ENCODE measurements around the gene SYCE3.
A peak's percentile ranks its signal among the peaks of the same experiment; 100 is the strongest.

The SYCE3 gene

GRCh38 chr22:50599816-50600455 lies 37.2 kb upstream of the SYCE3 start:
- DNase-seq: no peak

- DNase-seq: no peak
These were observed 34.4 kb upstream of the SYCE3 start for GRCh38 chr22:50597097-50597496.

DNA sequence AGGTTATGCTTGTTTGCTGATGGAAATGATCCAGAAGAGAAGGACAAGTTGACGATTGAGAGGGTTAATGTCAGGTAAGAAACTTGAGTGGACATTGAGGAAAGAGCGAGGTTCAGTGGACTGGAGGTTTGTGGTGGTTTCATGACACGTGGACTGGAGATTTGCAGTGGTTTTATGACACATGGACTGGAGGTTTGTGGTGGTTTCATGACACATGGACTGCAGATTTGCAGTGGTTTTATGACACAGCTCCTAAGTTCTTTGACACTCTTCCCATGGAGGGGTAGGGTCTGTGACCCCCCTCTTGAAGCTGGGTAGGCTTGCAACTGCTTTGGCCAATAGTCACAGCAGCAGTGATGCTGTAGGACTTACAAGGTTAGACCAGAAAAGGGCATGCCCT lies 32.5 kb upstream of the SYCE3 start:
- no peak for DNase-seq

DNA sequence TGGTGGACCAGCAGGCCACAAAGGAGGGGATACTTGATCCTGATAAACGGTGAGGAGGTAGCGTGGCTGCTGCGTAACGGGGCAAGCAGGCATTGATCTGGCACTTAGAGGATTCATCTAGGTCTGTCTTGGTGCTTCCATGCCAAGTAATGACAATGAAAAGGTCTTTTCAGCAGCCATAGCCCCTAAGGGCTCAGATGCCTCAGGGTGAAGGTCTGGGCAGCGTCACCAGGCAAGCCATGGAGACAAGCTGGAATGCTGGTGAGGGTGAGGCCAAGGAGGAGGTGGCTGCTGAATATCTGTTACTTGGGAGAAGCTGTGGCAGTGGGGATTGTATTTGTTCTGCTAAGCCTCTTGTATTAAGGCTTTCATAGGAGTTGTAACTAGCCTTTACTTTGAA lies 24.7 kb upstream of the SYCE3 start:
- DNase-seq: no peak

DNA sequence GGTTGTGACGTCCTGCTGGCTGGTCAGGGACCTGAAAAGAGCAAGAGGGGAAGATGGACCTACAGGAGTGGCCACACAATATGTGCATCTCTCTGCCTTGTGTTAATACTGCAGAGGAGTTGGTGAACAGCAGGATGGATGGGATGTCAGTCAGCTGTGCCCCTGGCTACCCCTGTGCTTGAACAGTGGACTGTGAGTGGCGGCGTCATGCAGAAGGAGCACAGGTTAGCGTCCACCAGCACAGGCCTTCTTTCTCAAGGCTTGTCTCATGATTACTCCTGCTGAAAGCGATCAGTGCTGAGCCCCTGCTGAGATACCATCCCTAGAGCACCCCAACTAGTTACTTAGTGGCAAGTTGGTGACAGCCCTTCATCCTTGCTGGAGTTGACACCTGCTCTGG lies 23.7 kb upstream of the SYCE3 start:
- DNase-seq: no peak

DNA sequence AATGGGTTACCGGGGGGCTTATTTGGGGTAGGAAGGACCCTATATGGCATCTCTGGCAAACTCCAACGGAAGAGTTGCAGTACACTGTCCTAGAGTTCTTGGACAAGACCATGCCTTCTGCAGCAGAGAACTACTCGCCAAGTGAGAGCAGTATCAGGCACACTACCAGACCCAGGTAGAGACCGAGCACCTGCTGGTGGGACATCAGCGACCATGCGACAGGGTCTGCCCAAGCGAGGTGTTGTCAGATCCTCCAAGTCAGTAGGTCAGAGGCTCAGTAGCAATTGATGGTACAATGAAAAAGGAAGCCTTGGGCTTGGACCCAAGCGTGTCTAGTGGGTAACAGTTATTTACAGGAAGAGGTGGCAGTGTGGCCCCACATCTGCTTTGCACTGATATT lies 23.1 kb upstream of the SYCE3 start:
- no peak for DNase-seq

DNA sequence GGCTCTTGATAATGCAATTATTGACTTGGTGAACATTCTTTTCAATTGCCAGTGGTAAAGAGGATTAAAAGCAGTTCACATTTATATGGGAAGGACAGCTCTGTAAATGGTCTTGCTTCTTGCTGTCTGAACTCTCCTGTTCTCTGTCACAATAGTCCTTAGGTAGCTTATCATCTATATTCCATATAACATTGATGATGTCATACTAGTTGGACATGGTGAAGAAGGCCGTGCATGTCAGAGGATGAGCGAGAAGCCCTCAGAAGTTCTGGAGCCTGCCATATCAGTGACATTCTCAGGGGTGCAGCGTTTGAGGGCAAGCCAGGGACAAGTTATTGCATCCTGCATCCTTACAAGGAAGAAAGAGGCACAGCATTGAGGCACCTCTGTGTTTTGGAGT lies 22.5 kb upstream of the SYCE3 start:
- no peak for DNase-seq

DNA sequence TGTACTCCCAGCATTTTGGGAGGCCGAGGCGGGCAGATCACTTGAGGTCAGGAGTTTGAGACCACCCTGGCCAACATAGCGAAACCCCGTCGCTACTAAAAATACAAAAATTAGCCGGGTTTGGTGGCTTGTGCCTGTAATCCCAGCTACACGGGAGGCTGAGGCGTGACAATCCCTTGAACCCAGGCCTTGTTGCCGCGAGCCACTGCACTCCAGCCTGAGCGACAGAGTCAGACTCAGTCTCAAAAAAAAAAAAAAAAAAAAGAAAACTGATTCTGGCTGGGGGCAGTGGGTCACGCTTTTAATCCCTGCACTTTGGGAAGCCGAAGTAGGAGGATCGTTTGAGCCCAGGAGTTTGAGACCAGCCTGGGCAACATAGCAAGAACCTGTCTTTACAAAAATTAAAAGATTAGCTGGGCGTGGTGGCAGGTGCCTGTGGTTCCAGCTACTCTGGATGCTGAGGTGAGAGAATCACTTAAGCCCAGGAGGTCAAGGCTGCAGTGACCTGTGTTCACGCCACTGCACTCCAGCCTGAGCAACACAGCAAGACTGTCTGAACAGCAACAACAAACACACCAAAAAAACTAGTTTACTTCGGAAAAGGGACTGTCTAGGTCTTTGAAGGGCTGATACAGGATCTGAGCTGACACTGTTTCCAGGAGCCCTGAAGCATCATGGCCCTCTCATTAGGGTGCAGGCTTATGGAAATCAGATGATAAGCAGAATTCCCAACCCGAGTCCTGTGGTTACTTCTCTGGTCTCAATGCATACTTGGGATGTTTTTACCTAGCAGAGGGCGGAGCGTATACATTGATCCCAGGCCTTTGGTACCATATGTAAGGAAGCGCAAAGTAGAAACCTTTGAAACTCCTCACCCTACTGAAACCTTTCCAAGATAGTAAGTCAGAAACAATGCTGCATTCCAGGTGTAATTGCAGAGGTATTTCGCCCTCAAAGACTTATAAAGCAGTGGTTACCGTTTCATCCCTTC lies 21.7 kb upstream of the SYCE3 start:
- DNase-seq: no peak

GRCh38 chr22:50583294-50583861 lies 20.7 kb upstream of the SYCE3 start:
- DNase-seq: no peak

GRCh38 chr22:50582493-50583293 lies 20.0 kb upstream of the SYCE3 start, which contains the start of gene CHKB:
TSS of gene CHKB (minus strand) at chr22:50582849. CDS start at chr22:50582781, 68 bp downstream.
- DNase-seq: peak; percentile 84

DNA sequence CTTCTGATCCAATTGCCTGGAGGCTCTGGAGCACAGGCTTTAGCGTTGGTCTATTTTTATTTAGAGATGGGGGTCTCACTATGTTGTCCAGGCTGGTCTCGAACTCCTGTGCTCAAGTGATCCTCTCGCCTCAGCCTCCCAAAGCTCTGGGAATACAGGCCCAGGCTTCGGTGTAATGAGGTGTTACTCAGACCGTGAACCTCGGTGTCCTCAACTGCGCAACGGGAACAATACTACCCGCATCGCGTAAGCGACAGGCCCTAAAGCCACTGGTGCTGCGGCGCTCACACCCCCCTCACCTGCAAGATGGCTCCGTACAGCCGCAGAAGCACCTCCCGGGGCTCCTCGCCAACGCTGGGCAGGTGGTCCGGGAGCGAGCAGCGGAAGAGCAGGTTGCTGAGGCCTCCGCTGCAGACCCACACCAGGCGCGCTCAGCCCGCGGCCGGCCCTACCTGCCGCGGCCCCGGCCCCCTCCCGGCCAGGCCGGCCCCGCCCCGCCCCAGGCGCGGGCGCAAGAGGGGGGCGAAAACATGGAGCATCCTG lies 19.3 kb upstream of the SYCE3 start:
- no peak for DNase-seq

DNA sequence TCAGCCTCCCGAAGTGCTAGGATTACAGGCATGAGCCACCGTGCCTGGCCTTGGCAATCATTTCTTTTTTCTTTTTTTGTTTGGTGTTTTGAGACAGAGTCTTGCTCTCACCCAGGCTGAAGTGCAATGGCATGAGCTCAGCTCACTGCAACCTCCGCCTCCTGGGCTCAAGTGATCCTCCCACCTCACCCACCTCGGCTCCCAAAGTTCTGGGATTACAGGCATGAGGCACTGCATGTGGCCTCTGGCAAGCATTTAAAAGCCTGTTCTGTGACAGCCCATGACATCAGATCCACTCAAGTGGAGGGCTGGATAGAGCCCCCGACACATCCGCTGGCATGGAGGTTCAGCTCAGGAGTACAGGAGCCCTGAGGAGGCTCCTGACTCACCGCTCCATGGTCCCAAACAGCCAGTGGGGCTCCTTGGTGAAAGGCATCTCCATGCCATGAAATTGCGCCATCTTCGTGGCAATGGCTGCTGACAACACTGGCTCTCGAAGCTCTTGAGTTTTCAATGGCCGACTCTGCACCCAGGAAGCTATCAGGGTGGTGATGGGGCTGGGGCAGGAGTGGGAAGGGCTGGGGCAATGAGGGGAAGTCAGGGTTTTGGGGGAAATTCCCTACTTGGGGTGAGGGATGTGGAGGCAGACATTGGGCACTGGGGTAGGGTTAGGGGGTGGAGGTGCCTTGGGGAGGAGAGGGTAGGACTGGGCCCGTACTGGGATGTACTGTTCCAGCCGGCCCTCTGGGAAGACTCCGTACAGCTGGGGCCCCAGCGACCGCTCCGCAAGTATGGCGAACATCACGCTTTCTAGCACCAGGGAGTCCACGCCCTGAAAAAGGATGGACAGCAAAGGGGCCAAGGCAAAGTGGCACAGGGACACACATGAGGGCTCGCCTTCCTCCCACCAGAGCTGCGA lies 18.6 kb upstream of the SYCE3 start:
- DNase-seq: no peak

DNA sequence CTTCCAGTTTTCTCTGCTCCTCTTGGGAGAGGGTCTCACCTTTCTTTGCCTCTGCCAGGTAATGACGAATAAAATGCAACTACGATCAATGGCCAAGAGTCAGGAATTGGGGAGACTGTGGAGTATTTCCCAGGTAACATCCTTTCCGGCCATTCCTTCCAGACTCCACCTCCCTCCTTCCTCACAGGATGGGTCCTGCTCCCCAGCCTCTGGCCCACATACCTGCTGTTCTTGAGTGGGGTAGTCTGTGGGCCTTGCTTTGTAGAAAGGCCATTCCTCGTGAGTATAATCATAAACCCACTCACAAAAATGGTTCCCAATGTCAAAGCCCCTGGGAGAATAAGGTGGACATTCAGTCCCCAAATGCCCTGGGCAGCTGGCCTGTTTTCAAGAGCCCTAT lies 17.0 kb upstream of the SYCE3 start:
- DNase-seq: no peak

DNA sequence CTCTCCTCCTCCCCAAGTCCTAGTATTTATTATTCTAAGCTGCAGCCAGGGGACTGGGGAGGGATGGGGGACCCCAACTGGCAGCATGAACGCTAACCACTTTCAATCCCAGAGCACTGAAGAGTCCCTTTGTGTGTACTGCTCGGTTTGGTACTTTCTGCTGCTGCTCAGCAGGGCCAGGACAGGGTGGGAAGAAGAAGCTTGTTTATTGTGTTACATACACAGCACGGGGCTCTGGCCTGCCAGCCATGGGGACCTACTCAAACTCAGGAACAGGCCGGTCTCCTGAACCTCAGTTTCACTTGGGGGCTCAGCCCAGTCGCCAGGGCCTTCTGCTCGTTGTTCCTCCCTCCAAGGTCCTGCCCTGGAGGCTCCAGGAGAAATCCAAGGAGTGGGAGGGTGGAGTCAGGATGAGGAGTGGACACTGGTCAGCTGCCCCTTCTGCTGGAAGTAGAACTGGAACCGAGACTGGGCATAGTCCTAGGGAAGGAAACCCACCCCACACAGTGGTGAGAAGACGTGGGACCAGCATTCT lies 16.1 kb upstream of the SYCE3 start:
- no peak for DNase-seq

GRCh38 chr22:50577987-50578775 lies 15.5 kb upstream of the SYCE3 start, which contains the start of gene CPT1B:
TSS of gene CPT1B (minus strand) at chr22:50578427. CDS start at chr22:50577915, 512 bp downstream.
- DNase-seq: no peak

DNA sequence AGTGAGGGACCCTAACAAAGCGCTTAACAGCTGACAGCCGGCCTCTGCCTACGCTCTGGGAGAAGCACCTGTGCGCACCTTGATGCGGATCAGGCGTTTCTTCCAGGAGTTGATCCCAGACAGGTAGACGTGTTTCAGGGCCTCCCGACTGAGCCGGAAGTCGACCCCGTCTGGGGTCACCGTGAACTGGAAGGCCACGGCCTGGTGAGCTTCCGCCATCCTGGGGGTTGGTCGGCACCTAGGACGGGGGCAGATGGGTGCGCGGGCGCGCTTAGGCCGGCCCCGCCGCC lies 14.9 kb upstream of the SYCE3 start:
- DNase-seq: no peak

DNA sequence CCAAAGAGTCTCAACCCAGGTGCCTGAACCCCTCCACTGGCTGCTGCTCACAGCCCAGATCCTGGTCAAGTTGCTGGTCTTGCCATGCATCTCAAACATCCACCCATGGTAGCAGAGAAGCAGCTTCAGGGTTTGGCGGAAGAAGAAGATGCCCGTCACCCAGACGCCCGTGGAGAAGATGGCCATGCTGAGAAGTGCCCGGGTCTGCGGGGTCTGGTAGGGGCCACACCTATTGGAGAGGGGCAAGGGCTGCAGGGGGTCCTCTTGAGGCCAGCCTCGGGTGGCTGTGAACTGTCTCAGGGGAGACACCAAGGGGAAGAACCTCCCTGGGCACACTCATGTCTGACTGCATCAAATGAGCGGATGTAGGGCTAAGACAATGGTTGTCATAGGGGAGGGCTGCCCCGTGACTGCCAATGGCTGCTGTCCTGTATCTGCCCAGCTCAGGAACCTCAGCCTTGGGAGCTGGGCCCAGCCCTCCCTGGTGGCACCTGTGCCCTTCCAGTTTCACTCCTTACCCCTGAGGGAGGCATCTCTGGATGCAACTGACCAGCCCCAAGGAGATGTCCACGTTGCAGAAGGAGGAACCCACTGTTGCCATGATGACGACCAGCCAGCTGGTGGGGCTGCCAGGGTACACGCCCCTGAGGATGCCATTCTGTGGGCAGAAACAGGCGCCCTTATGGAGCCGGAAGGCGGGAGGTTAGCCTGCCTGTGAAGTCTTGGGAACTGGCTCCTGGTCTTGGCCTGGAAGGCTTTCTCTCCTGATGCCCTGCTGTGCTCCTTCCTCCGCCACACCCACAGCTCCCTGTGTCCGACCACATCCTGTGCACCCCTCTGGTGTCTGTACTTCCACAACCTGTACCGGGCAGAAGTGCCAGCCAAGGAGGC lies 14.3 kb upstream of the SYCE3 start:
- DNase-seq: no peak

- no peak for DNase-seq
These were observed 13.4 kb upstream of the SYCE3 start for GRCh38 chr22:50576070-50576469.

DNA sequence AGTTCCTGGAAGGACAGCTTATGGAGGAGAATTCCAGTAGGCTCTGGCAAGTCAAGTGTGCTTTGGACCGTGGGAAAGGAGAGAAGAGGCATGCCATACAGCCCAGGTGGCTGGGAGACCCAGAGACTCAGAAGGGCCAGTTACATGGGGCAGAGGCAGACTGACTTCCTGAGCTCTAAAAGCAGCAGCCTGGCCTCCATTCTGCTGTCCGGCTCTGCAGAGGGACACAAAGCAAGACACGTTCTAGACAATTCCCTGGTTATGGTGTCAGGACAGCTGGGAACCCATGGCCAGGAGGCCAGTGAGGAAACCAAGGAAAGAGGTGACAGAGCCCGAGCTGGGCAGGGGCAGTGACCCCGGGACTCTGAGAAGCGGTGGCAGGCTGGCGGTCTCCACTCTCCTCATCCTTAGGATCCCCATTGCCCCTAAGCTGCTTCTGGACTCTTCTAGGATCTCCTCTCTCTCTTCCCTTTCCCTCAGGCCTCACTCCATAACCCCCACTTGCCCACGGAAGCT lies 12.8 kb upstream of the SYCE3 start:
- no peak for DNase-seq

Data from NCI-H2029 treated with DMSO at 0.1 percent for 48 hours (cell line).